GM12872 (cell line): ENCODE measurements around the gene BLM.

ENCODE experiments used
- TF ChIP-seq, protein P1 (sequence below): IDR thresholded peaks from 3 replicates; pipeline ENCODE4 v1.5.1; 2011; ENCODE audit warnings: low read depth, mild to moderate bottlenecking, low read length, moderate library complexity; ENCODE audit not compliant: insufficient read depth

The BLM gene

DNA sequence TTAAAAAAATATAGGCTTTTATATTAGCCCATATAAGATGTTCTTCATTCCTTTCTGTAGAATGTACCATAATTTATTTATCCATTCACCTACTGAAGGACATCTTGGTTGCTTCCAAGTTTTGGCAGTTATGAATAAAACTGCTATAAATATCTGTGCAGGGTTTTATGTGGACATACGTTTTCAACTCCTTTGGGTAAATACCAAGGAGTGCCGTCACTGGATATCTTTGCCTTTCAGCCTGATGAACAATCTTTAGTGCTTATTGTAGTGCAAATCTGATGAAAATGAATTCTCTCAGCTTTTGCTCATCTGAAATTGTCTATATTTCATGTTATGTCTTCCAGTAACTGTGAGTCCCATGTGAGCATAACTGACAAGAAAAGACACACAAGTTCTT, 26.6 kb upstream of the BLM start:
- TF ChIP-seq, protein P1, sequence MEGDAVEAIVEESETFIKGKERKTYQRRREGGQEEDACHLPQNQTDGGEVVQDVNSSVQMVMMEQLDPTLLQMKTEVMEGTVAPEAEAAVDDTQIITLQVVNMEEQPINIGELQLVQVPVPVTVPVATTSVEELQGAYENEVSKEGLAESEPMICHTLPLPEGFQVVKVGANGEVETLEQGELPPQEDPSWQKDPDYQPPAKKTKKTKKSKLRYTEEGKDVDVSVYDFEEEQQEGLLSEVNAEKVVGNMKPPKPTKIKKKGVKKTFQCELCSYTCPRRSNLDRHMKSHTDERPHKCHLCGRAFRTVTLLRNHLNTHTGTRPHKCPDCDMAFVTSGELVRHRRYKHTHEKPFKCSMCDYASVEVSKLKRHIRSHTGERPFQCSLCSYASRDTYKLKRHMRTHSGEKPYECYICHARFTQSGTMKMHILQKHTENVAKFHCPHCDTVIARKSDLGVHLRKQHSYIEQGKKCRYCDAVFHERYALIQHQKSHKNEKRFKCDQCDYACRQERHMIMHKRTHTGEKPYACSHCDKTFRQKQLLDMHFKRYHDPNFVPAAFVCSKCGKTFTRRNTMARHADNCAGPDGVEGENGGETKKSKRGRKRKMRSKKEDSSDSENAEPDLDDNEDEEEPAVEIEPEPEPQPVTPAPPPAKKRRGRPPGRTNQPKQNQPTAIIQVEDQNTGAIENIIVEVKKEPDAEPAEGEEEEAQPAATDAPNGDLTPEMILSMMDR, result no peak

DNA sequence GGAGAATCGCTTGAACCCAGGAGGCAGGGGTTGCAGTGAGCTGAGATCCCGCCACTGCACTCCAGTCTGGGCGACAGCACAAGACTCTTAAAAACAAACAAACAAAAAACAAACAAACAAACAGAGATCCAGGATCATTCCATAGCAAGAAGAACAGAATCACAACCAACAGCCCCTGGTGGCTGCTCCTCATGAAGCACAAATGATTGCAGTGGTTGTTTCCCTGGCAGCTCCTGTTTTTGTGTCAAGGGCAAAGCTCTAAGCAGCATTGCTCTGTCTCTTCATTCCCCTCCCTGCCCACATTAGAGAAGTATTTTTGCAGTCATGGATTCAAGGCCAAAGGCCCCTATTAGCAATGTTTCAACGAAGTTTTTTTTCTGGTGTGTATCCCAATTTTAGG, 25.8 kb upstream of the BLM start:
- TF ChIP-seq, protein P1, result 0 out of 3 replicates have a peak, but pooled peaks have one; percentile 7

DNA sequence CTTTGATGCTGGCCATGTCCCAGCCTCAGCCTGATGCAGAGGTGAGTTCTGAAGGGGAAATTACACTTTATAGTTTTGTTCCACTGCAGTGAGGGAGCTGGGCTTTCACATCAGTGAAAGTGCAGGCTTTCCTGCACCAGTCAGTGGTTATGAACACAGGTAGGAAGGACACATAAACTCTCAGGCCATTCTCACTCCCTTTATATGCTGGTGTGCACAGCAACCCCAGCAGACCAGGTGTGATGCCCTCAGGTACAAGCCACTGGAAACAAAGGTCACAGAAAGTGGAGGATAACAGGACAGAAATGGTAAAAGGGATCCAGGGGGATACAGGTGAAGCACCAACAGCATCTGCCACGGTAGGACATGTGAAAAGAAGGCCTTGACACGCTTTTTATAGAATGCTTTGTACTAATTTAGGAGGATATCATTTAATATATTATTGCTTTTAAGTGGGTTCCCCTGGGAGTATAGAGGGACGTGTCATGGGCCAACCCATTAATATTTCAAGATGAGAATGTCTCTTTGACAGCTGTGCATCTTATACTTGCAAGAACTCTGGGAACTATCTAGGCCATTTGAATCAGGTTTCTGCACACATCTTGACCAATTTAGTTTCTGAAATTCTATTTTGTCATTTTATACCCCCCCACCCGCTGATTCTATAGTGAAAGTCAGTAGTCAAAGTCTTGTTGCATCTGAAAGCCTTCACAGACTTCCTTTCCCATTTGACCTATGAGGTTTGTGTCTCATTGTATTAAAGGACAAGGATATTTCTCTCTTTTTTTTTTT, 25.0 kb upstream of the BLM start:
- TF ChIP-seq, protein P1, result no peak

DNA sequence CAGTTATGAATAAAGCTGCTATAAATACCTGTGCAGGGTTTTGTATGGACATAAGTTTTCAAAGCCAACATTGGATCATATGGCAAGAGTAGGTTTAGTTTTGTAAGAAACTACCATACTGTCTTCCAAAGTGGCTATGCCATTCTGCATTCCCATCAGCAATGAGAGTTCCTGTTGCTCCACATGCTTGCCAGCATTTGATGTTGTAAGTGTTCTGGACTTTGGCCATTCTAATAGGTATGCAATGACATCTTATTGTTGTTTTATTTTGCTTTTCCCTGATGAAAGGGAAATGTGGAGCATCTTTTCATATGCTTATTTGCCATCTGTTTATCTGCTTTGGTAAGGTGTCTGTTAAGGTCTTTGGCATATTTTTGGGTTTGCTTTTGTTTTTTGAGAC, 22.2 kb upstream of the BLM start:
- TF ChIP-seq, protein P1, result no peak

DNA sequence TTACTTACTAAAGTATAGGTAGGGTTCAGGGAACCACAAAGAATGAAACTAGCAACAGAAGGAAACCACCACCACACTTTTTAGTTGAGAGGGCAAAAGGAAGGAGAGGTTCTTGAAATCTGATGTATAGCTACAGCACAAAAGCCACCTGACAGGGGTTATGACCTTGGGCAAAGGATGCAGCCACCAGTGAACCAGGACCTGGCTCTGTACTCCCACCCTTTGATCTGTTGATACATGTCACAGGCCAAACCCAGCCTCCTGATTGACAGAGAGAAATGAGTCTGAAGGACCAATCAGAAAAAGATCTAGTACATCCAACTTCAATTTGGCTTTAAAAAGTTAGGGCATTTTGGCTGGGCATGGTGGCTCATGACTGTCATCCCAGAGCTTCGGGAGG, 20.0 kb upstream of the BLM start:
- TF ChIP-seq, protein P1, result no peak

DNA sequence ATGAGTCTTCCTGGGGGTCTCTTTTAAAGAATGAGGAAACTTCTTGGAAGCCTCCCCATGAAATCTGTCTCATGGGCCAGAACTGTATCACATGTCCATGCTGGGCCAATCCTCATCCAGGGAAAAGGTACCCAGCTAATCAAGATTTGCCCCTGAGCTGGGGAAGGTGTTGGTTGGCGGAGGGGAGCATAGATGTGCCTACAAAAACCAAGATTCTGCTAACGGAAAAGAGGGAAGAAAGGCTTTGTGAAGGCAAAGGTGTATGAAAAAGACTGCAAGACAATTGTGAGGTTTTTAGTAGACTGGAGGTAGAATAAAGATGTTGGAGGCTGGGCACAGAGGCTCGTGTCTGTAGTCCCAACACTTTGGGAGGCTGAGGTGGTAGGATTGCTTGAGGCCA, 18.5 kb upstream of the BLM start:
- TF ChIP-seq, protein P1, result no peak

DNA sequence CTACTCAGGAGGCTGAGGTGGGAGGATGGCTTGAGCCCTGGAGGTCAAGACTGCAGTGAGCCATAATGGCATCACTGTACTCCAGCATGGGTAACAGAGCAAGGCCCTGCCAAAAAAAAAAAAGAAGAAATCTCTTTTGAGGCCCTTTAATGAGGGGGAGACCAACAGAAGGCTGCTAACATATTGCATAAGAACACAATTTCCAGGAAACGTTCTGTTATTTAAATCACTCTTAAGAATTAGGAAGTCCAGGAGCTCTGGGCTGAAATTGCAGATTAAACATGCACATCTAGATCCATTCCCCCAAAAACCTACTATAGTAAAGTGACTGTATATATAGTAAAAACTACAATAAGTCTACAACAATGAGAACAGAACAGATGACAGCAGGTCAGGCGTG, 16.1 kb upstream of the BLM start:
- TF ChIP-seq, protein P1, result no peak
